Sigmoid colon (tissue), 7 donors: ENCODE data around the gene UAP1. TPM values are rescaled to one million over a fixed set of nuclear protein-coding genes. Genes with fewer than 3 reads are reported as not detected.

Experiments used
- DNase-seq: peaks from one replicate; pipeline ENCODE4 v3.0.0-alpha.2; 2019
- H3K27ac ChIP-seq, 4 donors: fragments of 200-600 bp; sonication (generic); one replicate each; pipeline ENCODE4 v1.5.1; 2016 to 2019; ENCODE audit warnings: mild to moderate bottlenecking in 1 of 4
- H3K27me3 ChIP-seq, 3 donors: fragments of 200-600 bp; sonication (generic); one replicate each; pipeline ENCODE4 v1.5.1; 2019; ENCODE audit warnings: mild to moderate bottlenecking in 1 of 3
- H3K36me3 ChIP-seq, 4 donors: fragments of 200-600 bp; sonication (generic); one replicate each; pipeline ENCODE4 v1.5.1; 2016 to 2019
- H3K4me1 ChIP-seq, 4 donors: fragments of 200-600 bp; sonication (generic); one replicate each; pipeline ENCODE4 v1.5.1; 2017 to 2019
- H3K4me3 ChIP-seq, 4 donors: fragments of 200-600 bp; sonication (generic); one replicate each; pipeline ENCODE4 v1.5.1; 2017 to 2019; ENCODE audit warnings: mild to moderate bottlenecking in 2 of 4, moderate library complexity in 1 of 4
- H3K9me3 ChIP-seq, 4 donors: fragments of 200-600 bp in 3 of 4; sonication (generic) in 3 of 4; one replicate each; pipeline versions ENCODE4 v1.5.1 to v1.6.1; 2013 to 2019
- EP300 ChIP-seq, 4 donors: sonication (generic); formaldehyde crosslinking; IDR thresholded peaks; one replicate each; pipeline ENCODE4 v1.6.1; 2017; ENCODE audit warnings: antibody characterized with exemption in 4 of 4
- POLR2A ChIP-seq, 2 donors: fragments of 450-650 bp; IDR thresholded peaks; one replicate each; pipeline ENCODE4 v1.6.1; 2016; ENCODE audit warnings: antibody characterized with exemption in 2 of 2, mild to moderate bottlenecking in 2 of 2, moderate library complexity in 2 of 2
- POLR2AphosphoS5 ChIP-seq, 4 donors: sonication (generic); formaldehyde crosslinking; IDR thresholded peaks; one replicate each; pipeline ENCODE4 v1.6.1; 2017; ENCODE audit warnings: antibody characterized with exemption in 4 of 4
- WGBS, 2 donors: extraction: QIAGEN DNeasy Blood & Tissue Kit; methylation state at CpG; one replicate each; pipeline ENCODE4 v1.1.7; 2013; 5-methylcytosine and 5-hydroxymethylcytosine counted together
- intact Hi-C: fragments of 100-400 bp; cut with DNase I; formaldehyde crosslinking; loops from one replicate; pipeline ENCODE4 v1.15.1; 2023
- polyA plus RNA-seq, 3 donors: library from polyadenylated mRNA; stranded (reverse); fragments of 200-250 nt; gene quantifications; one replicate each; pipeline ENCODE4 v1.2.3, GENCODE V29; 2013
- total RNA-seq, 4 donors: library from RNA; depleted of rRNA; stranded (reverse); fragments of >200 nt; gene quantifications; one replicate each; pipeline ENCODE4 v1.1.0, GENCODE V29; 2016
- TF ChIP-seq, protein P1 (sequence below), 4 experiments: fragments of 450-650 bp in 3 of 4; fragments of 200-600 bp in 1 of 4; IDR thresholded peaks; one replicate each; pipeline ENCODE4 v1.5.1; 2016 to 2019; ENCODE audit warnings: antibody characterized with exemption in 4 of 4, mild to moderate bottlenecking in 3 of 4, moderate library complexity in 2 of 4
- donor health status: healthy with polysubstance abuse.
- donor health status: Bipolar disorder and iron deficiency.
- donor health status: healthy.

UAP1 gene
- total and polyA plus RNA-seq, 7 donors = 55.5 to 145 (median 83.6) TPM

- Histone ChIP-seq H3K27me3 (no peaks in the 10 kb centered on the region), H3K36me3 (peaks cover 0 to 20% (median 0%) of the 10 kb centered on the region in 4 donors), H3K9me3 (no peaks in the 10 kb centered on the region), H3K4me3 (no peak overlapping the region), H3K4me1 (peaks cover 0 to 10% (median 5%) of the 10 kb centered on the region in 4 donors), H3K27ac (peak overlapping the region in 3 of 4 donors; percentile 29 to 47 (median 42))
- intact Hi-C loops = no loop called here
- WGBS, 2 donors = 95 to 98% methylated on average over 3 of the region's 3 CpGs
- DNase-seq = no peak
- TF ChIP-seq POLR2A (IDR thresholded peaks at IDR 0.05) (no peak), POLR2AphosphoS5 (IDR thresholded peaks at IDR 0.05) (peak; percentile 32 to 71 (median 34)), EP300 (IDR thresholded peaks at IDR 0.05) (peak in 2 of 4 donors; percentile 51 to 69)
- TF ChIP-seq, protein P1, sequence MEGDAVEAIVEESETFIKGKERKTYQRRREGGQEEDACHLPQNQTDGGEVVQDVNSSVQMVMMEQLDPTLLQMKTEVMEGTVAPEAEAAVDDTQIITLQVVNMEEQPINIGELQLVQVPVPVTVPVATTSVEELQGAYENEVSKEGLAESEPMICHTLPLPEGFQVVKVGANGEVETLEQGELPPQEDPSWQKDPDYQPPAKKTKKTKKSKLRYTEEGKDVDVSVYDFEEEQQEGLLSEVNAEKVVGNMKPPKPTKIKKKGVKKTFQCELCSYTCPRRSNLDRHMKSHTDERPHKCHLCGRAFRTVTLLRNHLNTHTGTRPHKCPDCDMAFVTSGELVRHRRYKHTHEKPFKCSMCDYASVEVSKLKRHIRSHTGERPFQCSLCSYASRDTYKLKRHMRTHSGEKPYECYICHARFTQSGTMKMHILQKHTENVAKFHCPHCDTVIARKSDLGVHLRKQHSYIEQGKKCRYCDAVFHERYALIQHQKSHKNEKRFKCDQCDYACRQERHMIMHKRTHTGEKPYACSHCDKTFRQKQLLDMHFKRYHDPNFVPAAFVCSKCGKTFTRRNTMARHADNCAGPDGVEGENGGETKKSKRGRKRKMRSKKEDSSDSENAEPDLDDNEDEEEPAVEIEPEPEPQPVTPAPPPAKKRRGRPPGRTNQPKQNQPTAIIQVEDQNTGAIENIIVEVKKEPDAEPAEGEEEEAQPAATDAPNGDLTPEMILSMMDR (IDR thresholded peaks at IDR 0.05) = no peak
Observed at GRCh38 chr1:162605225-162605927, 43.9 kb downstream of the UAP1 start.

- no peak for DNase-seq
- peaks cover 0 to 27% (median 21%) of the 10 kb centered on the region in 4 donors for H3K4me1 ChIP-seq
- 92 to 94% methylated on average over 2 of the region's 2 CpGs for WGBS, 2 donors
- intact Hi-C loops = no loop called here
- H3K27me3 ChIP-seq = no peaks in the 10 kb centered on the region
- no peak overlapping the region for H3K4me3 ChIP-seq
- no peaks in the 10 kb centered on the region for H3K36me3 ChIP-seq
- H3K9me3 ChIP-seq = no peaks in the 10 kb centered on the region
- no peak overlapping the region for H3K27ac ChIP-seq
- no peak for TF ChIP-seq POLR2AphosphoS5 (IDR thresholded peaks at IDR 0.05)
- TF ChIP-seq EP300 (IDR thresholded peaks at IDR 0.05) = no peak
- no peak for TF ChIP-seq POLR2A (IDR thresholded peaks at IDR 0.05)
- TF ChIP-seq, protein P1 (IDR thresholded peaks at IDR 0.05) = no peak
Observed at GRCh38 chr1:162609306-162609705, 47.8 kb downstream of the UAP1 start.

- peaks cover 0 to 17% (median 16%) of the 10 kb centered on the region in 4 donors for H3K4me1 ChIP-seq
- DNase-seq = peak; percentile 78
- H3K4me3 ChIP-seq = no peak overlapping the region
- TF ChIP-seq EP300 (IDR thresholded peaks at IDR 0.05) (no peak), POLR2A (IDR thresholded peaks at IDR 0.05) (no peak), POLR2AphosphoS5 (IDR thresholded peaks at IDR 0.05) (no peak)
- TF ChIP-seq, protein P1 (IDR thresholded peaks at IDR 0.05) = no peak
- H3K36me3 ChIP-seq = no peaks in the 10 kb centered on the region
- H3K27ac ChIP-seq = peak overlapping the region; percentile 76 to 80 (median 78)
- WGBS, 2 donors = 70 to 74% methylated on average over 8 of the region's 8 CpGs
- intact Hi-C loops = loop anchor here (1.0 to 5.0 kb wide), 2 partner anchors 51 to 187 kb away; partner anchors contain the start of gene UAP1
- peaks cover 0 to 4% (median 0%) of the 10 kb centered on the region in 4 donors for H3K9me3 ChIP-seq
- H3K27me3 ChIP-seq = no peaks in the 10 kb centered on the region
Observed at GRCh38 chr1:162612606-162613400, 51.3 kb downstream of the UAP1 start.

DNA sequence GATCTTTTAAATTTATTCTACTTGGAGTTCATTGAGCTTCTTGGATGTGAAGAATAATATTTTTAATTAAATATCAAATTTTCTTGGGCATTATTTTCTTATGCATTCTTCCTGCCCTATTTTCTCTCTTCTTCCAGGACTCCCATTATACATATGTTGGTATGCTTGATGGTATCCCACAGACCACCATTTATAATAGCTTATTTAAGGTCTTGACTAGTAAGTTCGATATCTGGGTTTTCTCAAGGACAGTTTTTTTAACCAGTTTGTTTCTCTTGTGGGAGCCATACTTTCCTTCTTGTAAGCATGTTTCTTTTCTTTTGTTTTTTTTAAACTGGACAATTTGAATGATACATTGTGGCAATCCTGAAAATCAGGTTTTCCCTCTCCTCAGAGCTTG is 55.3 kb downstream of the UAP1 start:
- Histone ChIP-seq H3K36me3 (no peaks in the 10 kb centered on the region), H3K4me3 (no peak overlapping the region), H3K27me3 (no peaks in the 10 kb centered on the region), H3K9me3 (peaks cover 0 to 4% (median 0%) of the 10 kb centered on the region in 4 donors), H3K27ac (no peak overlapping the region), H3K4me1 (peaks cover 0 to 21% (median 17%) of the 10 kb centered on the region in 4 donors)
- TF ChIP-seq, protein P1 (IDR thresholded peaks at IDR 0.05) = no peak
- TF ChIP-seq EP300 (IDR thresholded peaks at IDR 0.05) = no peak
- no peak for TF ChIP-seq POLR2AphosphoS5 (IDR thresholded peaks at IDR 0.05)
- TF ChIP-seq POLR2A (IDR thresholded peaks at IDR 0.05) = no peak
- WGBS, 2 donors = 95 to 96% methylated on average over 1 of the region's 1 CpG
- intact Hi-C loops = no loop called here
- DNase-seq = no peak
